Bronchus fibroblast of lung (primary cell): Measurements from ENCODE around the gene TLCD3B. TPM values are rescaled to one million over a fixed set of nuclear protein-coding genes. Genes with fewer than 3 reads are reported as not detected.

Source experiments
- total RNA-seq: library from RNA; depleted of rRNA; stranded (reverse); fragments of >200 nt; gene quantifications from 2 replicates; pipeline ENCODE4 v1.2.3, GENCODE V29; 2015

Gene TLCD3B
- 0.15 and 0.34 TPM in 2 replicates for total RNA-seq

GRCh38 chr16:30030841-30031413 is at the start of gene TLCD3B:
Gene TLCD3B, minus strand, starts transcription at chr16:30031271. Its CDS starts 744 bp downstream, at chr16:30030527.

GRCh38 chr16:30075503-30076275 is 44.6 kb upstream of the TLCD3B start, which contains the start of gene PPP4C:
Gene PPP4C, plus strand, starts transcription at chr16:30075994. Its CDS starts 384 bp downstream, at chr16:30076378.

GRCh38 chr16:30065102-30065942 is 34.3 kb upstream of the TLCD3B start, which contains the start of gene ALDOA:
Gene ALDOA, plus strand, starts transcription at chr16:30065760. Its CDS starts 1,138 bp downstream, at chr16:30066898.

GRCh38 chr16:30022887-30023286 is 8.2 kb downstream of the TLCD3B start, which contains the start of gene C16orf92:
Gene C16orf92, plus strand, starts transcription at chr16:30023198. Its CDS starts 143 bp downstream, at chr16:30023341.

GRCh38 chr16:30010844-30011713 is 20.0 kb downstream of the TLCD3B start, which contains the start of gene DOC2A:
Gene DOC2A, minus strand, starts transcription at chr16:30011027. Its CDS starts 805 bp downstream, at chr16:30010222.

GRCh38 chr16:29995911-29996765 is 34.9 kb downstream of the TLCD3B start, which contains the start of gene INO80E:
Gene INO80E, plus strand, starts transcription at chr16:29996241. Its CDS starts 70 bp downstream, at chr16:29996311.

GRCh38 chr16:29995324-29995910 is 35.7 kb downstream of the TLCD3B start, which contains the start of gene HIRIP3:
Gene HIRIP3, minus strand, starts transcription at chr16:29995617. Its CDS starts 12 bp downstream, at chr16:29995605.

Other genes with a start within 250 kb of the TLCD3B start
- gene KIF22, start 240.5 kb downstream of the TLCD3B start, total RNA-seq, result 110 and 114 TPM in 2 replicates
- gene MAZ, start 224.7 kb downstream of the TLCD3B start, total RNA-seq, result 262 and 274 TPM in 2 replicates
- 0.67 and 0.89 TPM in 2 replicates for gene PRRT2, start 219.1 kb downstream of the TLCD3B start, total RNA-seq
- gene PAGR1, start 215.1 kb downstream of the TLCD3B start, total RNA-seq, result 40.0 and 42.4 TPM in 2 replicates
- 311 and 319 TPM in 2 replicates for gene MVP, start 210.8 kb downstream of the TLCD3B start, total RNA-seq
- gene CDIPT, start 168.0 kb downstream of the TLCD3B start, total RNA-seq, result 80.6 and 87.8 TPM in 2 replicates
- gene SEZ6L2, start 131.7 kb downstream of the TLCD3B start, total RNA-seq, result 1.7 and 3.4 TPM in 2 replicates
- gene ASPHD1, start 130.8 kb downstream of the TLCD3B start, total RNA-seq, result 2.9 and 4.8 TPM in 2 replicates
- gene KCTD13, start 105.0 kb downstream of the TLCD3B start, total RNA-seq, result 7.2 and 8.6 TPM in 2 replicates
- 99.9 and 105 TPM in 2 replicates for gene TMEM219, start 69.2 kb downstream of the TLCD3B start, total RNA-seq
- 27.4 and 30.8 TPM in 2 replicates for gene TAOK2, start 57.4 kb downstream of the TLCD3B start, total RNA-seq
- gene HIRIP3, start 35.7 kb downstream of the TLCD3B start, total RNA-seq, result 17.3 and 18.7 TPM in 2 replicates
- gene INO80E, start 35.0 kb downstream of the TLCD3B start, total RNA-seq, result 101 and 119 TPM in 2 replicates
- 0.30 and 0.34 TPM in 2 replicates for gene DOC2A, start 20.2 kb downstream of the TLCD3B start, total RNA-seq
- gene C16orf92, start 8.1 kb downstream of the TLCD3B start, total RNA-seq, result not detected in 2 replicates
- 1,260 and 1,271 TPM in 2 replicates for gene ALDOA, start 34.5 kb upstream of the TLCD3B start, total RNA-seq
- 123 and 132 TPM in 2 replicates for gene PPP4C, start 44.7 kb upstream of the TLCD3B start, total RNA-seq
- gene TBX6, start 60.7 kb upstream of the TLCD3B start, total RNA-seq, result under 0.01 and 0.15 TPM in 2 replicates
- gene YPEL3, start 64.9 kb upstream of the TLCD3B start, total RNA-seq, result 25.9 and 28.7 TPM in 2 replicates
- gene GDPD3, start 82.3 kb upstream of the TLCD3B start, total RNA-seq, result 0.17 and 0.74 TPM in 2 replicates
- 67.2 and 82.8 TPM in 2 replicates for gene MAPK3, start 91.9 kb upstream of the TLCD3B start, total RNA-seq
- 7.4 and 7.7 TPM in 2 replicates for gene CORO1A, start 152.3 kb upstream of the TLCD3B start, total RNA-seq
- gene BOLA2B, start 162.4 kb upstream of the TLCD3B start, total RNA-seq, result 442 and 580 TPM in 2 replicates
- 32.0 and 42.2 TPM in 2 replicates for gene SLX1A, start 162.6 kb upstream of the TLCD3B start, total RNA-seq
- 1.2 and 1.8 TPM in 2 replicates for gene SULT1A3, start 168.0 kb upstream of the TLCD3B start, total RNA-seq
- 0.30 TPM in 1 of 2 replicates, not detected in the other for gene NPIPB13, start 217.2 kb upstream of the TLCD3B start, total RNA-seq